H1 (cell line): ENCODE data around the gene ATP8B3. TPM values are rescaled to one million over a fixed set of nuclear protein-coding genes. Genes with fewer than 3 reads are reported as not detected.

Experiments used
- CHD1 ChIP-seq: IDR thresholded peaks from 2 replicates; pipeline ENCODE4 v1.6.1; 2012; ENCODE audit warnings: low read depth, low read length, improper control_type of control experiment
- EP300 ChIP-seq, 2 experiments: IDR thresholded peaks; 1 replicate in 1 of 2; 2 replicates in 1 of 2; pipeline ENCODE4 v1.6.1; 2011 to 2012; ENCODE audit warnings: low read depth in 2 of 2, low read length in 2 of 2, mild to moderate bottlenecking in 2 of 2, borderline replicate concordance in 1 of 2, inconsistent platforms in 1 of 2, moderate library complexity in 1 of 2
- HDAC6 ChIP-seq: IDR thresholded peaks from one replicate; pipeline ENCODE4 v1.7.1; 2012; ENCODE audit warnings: low read depth, mild to moderate bottlenecking, inconsistent platforms, low read length, moderate library complexity
- POLR2A ChIP-seq, 2 experiments: IDR thresholded peaks; 1 replicate in 1 of 2; 2 replicates in 1 of 2; pipeline ENCODE4 v1.6.1; 2011; ENCODE audit warnings: low read depth in 2 of 2, low read length in 2 of 2, mild to moderate bottlenecking in 2 of 2; ENCODE audit errors: control extremely low read depth in 1 of 2
- RNF2 ChIP-seq: fragments of 200-900, 300-1000 bp; sonication (generic); IDR thresholded peaks from 2 replicates; pipeline ENCODE4 v1.7.1; 2016; ENCODE audit warnings: borderline replicate concordance, low read depth, mild to moderate bottlenecking, antibody characterized with exemption, low read length; ENCODE audit not compliant: poor library complexity, severe bottlenecking; ENCODE audit errors: missing control alignments
- YY1 ChIP-seq: IDR thresholded peaks from 2 replicates; pipeline ENCODE4 v1.6.1; 2011; ENCODE audit warnings: low read depth, mild to moderate bottlenecking, low read length
- polyA plus RNA-seq, 7 experiments: library from polyadenylated mRNA; depleted of rRNA in 3 of 7; stranded (reverse) in 5 of 7; unstranded in 2 of 7; fragments of >200 nt in 5 of 7; fragments of 200-250 nt in 2 of 7; gene quantifications; 1 replicate in 5 of 7; 2 replicates in 1 of 7; 4 replicates in 1 of 7; pipeline versions ENCODE4 v1.2.1 to v1.2.3, GENCODE V29; 2011 to 2013; ENCODE audit warnings: missing spikeins in 2 of 7, mixed read lengths in 2 of 7
- total RNA-seq: library from RNA; stranded (reverse); fragmentation: NEBNext Ultra II Directional; extraction: Animal tissue kit (Norgen Biotek cat#: 25700); gene quantifications from 2 replicates; pipeline ENCODE4 v1.2.1, GENCODE V29; 2021

Gene ATP8B3
- total and polyA plus RNA-seq, 2 of the 8 experiments (the other 6 are each of a cell fraction or from before 2014, with no cell fraction given), result 4.1 to 9.3 TPM

GRCh38 chr19:1773184-1773583, 38.9 kb downstream of the ATP8B3 start (continued):
- TF ChIP-seq YY1 (no peak), EP300 (IDR thresholded peaks at IDR 0.05; ENCODE audit: borderline replicate concordance in 1 of 2, low read depth in 2 of 2, low read length in 2 of 2) (no peak), CHD1 (no peak), HDAC6 (no peak), RNF2 (no peak), POLR2A (IDR thresholded peaks at IDR 0.05; ENCODE audit: control extremely low read depth in 1 of 2, low read depth in 2 of 2, low read length in 2 of 2) (no peak)
